ENCODE data around the gene GSTT4.
"Not testable (repeated sequence)": the region's sequence is repeated elsewhere in the genome, so short reads cannot be mapped to it uniquely, and the experiment has no call there.

The GSTT4 gene

DNA sequence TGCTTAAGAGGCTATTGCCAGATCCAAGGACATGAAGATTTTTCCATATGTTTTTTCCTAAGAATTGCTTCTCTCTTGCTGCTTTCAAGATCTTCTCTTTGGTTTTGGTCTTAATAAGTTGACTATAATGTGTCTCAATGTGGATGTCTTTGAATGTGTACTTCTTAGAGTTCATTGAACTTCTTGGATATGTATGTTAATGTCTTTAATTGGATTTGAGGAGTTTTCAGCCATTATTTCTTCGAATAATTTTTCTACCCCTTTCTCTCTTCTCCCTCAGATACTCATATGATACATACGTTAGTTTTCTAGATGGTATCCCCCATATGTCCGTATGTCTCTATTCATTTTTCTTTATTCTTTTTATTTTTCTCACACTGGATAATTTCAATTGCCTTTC is 19.1 kb upstream of the GSTT4 start:
- DNase-seq = no peak

DNA sequence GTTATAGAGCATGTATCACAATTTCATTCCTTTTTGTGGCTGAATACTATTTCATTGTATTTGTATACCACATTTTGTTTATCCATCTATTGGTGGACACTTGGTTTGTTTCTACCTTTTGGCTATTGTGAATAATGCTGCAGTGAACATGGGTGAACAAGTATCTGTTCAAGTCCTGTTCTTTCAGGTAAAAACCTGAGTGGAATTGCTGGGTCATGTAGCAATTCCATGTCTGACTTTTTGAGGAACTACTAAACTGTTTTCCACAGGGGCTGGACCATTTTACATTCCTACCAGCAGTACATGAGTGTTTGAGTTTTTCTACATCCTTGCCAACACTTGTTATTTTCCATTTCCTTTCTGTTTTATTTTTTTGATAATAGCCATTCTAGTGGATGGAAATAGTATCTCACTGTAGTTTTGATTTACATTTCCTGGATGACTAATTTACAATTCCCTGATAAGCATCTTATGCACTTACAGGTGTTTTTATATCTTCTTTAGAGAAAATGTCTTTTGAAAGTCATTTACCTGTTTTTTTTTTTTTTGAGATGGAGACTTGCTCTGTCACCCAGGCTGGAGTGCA is 18.0 kb upstream of the GSTT4 start:
- DNase-seq = no peak

DNA sequence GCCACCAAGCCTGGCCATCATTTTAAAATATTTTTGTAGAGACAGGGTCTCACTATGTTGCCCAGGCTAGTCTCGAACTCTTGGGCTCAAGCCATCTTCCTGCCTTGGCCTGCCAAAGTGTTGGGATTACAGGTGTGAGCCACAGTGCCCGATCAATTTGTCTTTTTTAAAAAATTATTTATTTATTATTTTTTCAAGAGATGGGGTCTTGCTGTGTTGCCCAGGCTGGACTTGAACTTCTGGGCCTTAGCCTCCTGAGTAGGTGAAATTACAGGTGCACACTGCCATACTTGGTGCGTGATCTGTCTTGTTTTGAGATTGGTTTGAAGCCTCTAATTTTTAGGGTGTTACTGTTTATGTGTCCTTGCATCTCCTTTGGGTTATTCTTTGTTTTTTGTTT is 16.1 kb upstream of the GSTT4 start:
- no peak for DNase-seq

- DNase-seq = no peak
Observed at GRCh38 chr22:24016156-24016555, 10.9 kb upstream of the GSTT4 start.

- no peak for DNase-seq
Observed at GRCh38 chr22:24011735-24012068, 6.4 kb upstream of the GSTT4 start.

GRCh38 chr22:24010018-24010391 is 4.8 kb upstream of the GSTT4 start:
- DNase-seq = no peak

GRCh38 chr22:24009227-24010017 is 4.2 kb upstream of the GSTT4 start:
- no peak for DNase-seq

GRCh38 chr22:24008381-24009226 is 3.4 kb upstream of the GSTT4 start:
- no peak for DNase-seq

DNA sequence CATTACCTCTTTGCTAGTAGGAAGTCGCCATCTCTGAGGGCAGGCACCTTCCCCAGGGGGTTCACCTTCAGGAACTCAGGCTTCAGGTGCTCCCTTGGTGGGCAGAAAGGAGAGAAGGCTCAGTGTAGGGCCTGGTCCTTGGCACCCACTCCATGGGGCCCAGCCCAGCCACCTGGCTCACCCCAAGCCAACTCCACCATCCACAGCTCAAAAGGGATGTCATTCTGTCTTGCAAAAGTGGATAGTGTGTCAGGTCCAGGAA is 2.7 kb upstream of the GSTT4 start:
- DNase-seq = no peak

GRCh38 chr22:24007253-24008021 is 2.2 kb upstream of the GSTT4 start:
- no peak for DNase-seq

DNA sequence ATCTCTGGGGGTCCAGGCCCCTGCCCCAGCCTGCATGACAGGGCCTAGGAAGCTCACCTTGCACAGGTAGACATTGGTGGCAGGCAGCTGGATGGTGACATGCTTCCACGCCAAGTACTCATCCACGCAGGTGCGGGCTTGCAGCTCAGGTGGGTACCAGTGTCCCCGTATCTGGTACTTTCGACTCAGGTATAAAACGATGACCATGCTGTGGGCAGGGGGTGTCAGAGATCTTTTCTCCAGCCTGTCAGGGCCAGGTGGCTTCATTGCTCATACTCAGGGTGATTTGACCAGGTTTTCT is 1.6 kb upstream of the GSTT4 start:
- DNase-seq = no peak

GRCh38 chr22:24006207-24006913 is 1.1 kb upstream of the GSTT4 start:
- DNase-seq = no peak

DNA sequence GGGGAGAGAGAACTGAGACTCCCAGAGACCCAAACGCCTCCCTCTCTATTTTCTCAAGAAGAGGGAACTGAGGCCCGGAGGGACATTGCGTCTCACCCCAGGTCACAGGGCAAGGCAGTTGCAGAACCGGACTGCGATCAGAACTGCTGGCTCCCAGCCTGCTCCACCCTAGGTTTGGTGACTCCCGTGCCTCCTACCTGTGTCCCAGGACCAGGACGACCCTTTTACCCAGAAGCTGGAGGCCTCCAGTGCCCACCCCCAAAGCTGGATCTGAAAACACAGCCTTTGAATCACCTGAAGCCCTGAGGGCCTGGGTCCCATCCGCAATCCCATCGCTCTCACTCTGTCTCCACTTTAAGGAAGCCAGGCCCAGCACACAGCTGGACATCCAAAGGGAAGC is 1.4 kb downstream of the GSTT4 start:
- no peak for DNase-seq

DNA sequence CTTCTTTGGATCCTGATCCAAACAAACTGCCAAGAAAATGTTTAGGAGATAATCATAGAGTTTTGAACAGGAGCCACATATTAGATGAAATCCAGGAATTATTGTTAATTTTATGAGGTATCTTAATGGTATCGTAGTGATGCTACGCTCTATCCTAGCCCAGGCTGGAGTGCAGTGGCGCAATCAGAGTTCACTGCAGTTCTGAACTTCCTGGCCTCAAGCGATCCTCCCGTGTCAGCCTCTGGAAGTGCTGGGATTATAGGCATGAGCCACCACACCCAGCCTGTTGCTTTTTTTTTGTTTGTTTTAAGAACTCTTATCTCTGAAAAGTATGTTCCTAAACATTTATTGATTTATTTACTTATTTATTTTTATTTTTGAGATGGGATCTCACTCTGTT is 2.4 kb downstream of the GSTT4 start:
- no peak for DNase-seq

DNA sequence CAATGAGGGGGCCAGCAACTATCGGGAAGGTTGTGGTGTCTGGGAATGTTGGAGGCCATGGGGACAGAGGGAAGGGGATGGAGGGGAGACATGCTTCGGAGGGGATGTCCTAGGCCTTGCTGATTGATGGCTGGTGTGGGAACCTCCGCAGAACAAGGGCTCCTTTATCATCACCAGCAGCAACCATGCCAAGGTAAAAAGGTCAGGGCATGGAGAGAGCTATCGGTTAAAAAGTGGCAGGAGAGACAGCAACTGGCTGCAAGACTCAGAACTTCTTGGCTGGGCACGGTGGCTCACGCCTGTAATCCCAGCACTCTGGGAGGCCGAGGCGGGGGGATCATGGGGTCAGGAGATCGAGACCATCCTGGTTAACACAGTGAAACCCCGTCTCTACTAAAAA is 3.0 kb downstream of the GSTT4 start:
- no peak for DNase-seq

- no peak for DNase-seq
Observed at GRCh38 chr22:24001314-24001713, 3.9 kb downstream of the GSTT4 start.

- not testable (repeated sequence) for DNase-seq
Observed at GRCh38 chr22:23999779-24000178, 5.5 kb downstream of the GSTT4 start.

- DNase-seq = no peak
Observed at GRCh38 chr22:23997092-23997491, 8.2 kb downstream of the GSTT4 start.

DNA sequence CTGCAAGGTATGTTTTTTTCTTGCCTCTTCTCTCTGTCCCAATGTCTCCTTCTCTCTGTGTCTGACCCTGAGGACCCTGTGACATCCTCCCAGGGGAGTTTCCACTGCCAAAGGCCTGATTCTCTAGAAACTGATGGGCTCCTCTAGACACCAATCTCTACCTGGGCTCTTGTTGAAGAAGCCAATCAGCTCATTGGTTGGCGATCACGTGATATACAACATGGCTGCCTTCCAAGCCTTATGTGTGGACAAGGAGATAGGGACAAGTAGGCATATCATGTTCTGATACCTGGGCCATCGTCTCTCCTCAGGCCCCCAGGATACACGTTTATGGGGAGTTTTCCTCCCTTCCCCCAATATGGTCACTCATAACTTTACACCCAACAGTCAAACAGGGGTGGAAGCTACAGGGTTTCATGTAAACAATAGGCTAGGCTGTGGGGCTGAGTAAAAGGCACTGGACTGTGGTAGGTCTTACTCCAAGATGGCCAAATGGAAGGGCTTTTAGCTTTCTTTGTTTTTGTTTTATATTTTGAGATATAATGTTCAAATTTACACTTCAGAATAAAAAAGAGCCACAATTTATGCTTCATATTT is 11.6 kb downstream of the GSTT4 start:
- not testable (repeated sequence) for DNase-seq

DNA sequence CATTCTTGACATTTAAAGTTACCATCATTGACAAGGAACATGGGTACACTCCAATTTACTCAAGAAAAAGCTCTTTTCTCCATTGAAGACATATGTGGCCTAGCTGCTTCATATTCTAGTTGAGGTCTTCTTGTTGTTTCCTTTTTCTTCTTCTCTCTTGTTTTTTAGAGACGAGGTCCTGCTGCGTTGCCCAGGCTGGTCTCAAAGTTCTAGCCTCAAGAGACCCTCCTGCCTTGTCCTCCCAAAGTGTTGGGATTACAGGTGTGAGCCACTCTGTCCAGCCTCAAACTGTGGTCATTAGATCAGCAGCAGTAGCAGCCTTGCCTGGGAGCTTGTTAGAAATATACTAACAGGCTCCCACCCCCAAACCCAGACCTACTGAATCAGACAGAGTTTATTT is 12.2 kb downstream of the GSTT4 start:
- not testable (repeated sequence) for DNase-seq

DNA sequence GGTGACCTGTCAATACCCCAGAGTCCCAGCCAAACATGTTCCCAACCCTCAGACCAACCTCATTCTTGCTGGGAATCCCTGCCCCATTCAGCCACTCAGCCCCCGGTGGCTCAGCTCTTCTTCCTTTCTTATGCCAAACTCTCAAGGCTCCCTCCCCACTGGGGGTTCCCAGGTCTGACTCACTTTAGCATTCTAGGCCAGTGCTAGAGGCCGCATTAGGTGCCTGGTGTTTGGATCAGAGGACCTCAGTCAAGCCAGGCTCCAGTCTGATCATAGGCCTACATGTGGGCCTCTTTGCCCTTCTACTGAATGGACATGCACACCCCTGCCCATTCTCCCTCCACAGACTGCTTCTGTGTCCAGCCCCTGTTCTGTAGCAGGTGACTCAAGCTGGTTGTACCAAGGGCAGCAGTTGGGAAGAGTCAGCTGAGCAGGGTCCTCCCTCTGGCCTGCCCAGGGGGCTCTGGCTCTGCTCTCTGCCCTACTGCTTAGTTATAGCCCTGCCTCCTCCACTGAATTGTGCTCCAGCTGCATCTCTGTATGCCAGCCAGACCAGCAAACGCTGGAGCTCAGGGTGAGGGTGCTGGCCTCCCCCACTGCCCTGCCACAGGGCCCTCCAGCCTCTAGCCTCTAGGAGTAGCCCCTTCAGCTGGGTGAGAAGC is 15.5 kb downstream of the GSTT4 start:
- DNase-seq = not testable (repeated sequence)

DNA sequence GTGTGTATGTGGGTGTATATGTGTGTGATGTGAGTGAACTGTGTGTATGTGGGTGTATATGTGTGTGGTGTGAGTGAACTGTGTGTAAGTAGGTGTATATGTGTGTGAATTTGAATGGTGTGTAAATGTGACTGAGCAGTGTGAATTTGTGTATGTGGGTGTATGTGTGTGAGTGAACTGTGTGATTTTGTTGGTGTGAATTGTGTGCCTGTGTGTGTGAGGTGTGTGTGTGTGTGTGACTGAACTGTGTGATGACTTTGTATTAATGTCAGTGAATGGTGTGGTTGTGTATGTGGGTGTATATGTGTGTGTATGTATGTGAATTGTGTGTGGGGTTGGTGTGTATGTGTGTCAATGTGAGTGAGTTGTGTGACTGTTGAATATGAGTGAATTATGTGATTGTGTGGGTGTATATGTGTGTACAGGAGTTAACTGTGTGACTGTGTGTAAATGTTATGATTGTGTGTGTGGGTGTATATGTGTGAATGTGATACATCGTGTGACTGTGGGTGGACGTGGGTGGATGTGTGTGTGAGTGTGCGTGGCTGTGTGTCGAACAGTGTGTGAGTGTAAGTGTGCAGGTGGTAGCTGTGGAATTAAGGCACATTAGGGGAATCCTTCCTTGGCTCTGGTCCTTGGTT is 18.6 kb downstream of the GSTT4 start:
- DNase-seq = not testable (repeated sequence)
